Activated CD8-positive, alpha-beta memory T cell treated with anti-CD3 and anti-CD28 coated beads, Interleukin-2, amount 50 U/mL, for 1 hour (primary cell): ENCODE data around the gene HIRA.
"Not testable (repeated sequence)": the region's sequence is repeated elsewhere in the genome, so short reads cannot be mapped to it uniquely, and the experiment has no call there.

ENCODE experiments used
- DNase-seq: peaks from one replicate; pipeline ENCODE4 v3.0.0-alpha.2; 2020; ENCODE audit errors: extremely low read depth

Gene HIRA

DNA sequence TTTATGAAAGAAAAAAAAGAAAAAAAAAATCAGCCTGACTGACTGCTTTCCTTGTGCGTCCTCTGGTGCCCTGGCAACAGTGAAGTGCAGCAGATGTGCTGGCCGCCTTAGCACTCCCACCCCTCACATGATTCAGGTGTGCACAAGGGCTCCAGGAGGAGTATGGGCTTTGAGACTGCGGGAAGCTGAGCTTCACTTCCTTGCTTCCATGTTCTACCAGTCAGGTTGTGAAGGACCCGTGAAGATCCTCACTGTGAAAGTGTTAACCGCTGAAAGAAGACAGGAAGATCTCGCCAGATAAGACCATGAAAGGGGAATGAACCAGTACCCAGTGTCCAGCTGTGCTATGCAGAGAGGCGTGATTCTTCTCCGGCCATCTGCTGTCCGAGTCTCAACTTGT lies 48.2 kb downstream of the HIRA start:
- no peak for DNase-seq

DNA sequence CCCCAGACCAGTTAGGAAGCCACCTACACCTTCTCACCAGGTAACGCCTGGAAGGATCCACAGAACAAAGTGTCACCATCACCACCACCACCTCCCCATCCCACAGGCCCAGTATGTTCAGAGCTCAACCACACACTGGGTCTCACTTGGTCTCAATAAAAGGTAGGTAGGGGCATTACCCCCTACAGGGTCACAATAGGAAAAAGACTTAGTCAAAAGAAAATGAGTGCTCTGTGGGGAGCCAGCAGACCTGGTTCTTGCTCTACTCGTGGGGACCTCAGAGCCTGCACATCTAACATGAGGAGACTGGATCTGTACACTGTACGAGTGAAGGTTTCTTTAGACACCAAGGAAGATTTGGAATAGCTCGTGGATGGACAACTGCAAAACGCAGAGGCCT lies 49.3 kb downstream of the HIRA start:
- no peak for DNase-seq

DNA sequence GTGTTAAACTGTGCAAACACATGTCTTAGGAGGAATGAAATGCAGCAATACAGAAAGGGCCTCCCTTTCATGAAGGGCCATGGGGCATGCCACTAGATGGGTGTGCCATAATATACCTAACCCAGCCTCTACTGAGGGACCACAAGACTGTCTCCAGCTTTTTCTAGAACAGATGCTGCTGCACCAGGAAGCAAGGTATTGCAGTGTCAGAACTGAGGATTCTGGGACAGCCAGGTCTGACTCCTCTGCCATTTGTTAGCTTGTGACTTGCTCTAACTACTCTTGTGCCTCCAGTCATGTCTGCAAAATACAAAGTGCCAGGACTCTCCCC lies 53.2 kb downstream of the HIRA start:
- no peak for DNase-seq

GRCh38 chr22:19377565-19378343 lies 53.8 kb downstream of the HIRA start:
- DNase-seq: no peak

DNA sequence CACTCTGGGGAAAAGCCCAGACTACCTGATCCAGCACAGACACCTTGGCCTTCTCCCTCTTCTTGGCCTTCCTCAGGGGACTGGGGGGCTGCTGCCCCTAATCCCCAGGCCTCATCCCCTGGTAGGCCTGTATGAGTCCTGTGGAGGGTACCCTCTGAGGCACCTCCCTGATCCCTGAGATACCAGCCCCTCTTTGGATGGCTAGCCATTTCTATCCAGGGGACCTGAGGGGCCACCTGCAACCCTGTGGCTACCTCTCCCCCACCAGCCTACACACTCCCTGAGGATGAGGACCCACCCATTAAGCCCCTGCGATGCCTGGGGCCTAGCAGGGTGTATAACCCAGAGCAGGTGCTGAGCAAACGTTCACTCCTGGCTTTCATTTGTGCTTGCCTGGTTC lies 54.6 kb downstream of the HIRA start:
- DNase-seq: no peak

DNA sequence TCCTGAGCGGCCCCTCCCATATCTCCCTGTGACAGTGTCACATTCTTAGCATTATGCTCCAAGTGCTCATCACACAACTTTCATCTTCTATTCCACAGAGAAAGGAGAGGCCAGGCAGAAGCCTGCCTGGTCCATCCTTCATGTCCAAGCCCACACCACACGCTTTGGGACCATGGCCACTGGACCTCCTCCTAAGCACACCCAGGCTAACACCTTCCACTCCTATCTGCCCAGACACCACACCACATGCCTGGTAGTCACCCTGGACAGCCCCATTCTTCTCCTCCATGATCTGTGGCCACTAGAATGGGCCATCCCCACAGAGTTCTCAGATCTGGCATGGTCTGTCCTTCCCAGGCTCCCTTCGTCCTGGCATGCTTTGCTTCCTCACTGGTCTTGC lies 55.3 kb downstream of the HIRA start:
- no peak for DNase-seq

DNA sequence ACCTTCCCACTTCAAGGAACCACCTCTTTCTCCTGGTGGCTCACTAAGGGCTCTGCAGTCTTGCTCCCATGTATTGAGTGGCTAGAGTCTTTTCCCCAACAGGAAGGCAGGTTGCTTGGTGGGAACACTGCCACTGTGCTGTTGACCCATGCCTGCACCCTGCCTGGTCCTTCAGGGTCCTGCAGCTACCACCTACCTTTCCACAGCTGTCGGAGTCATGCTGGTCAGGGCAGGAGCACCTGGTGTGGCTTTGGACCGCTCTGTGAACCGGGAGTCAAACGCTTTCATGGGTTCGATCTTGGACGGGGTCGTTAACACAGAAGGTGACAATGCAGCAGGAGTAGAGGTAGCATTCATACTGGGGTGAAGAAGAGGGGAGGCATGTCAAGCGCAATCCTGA lies 56.1 kb downstream of the HIRA start:
- no peak for DNase-seq

DNA sequence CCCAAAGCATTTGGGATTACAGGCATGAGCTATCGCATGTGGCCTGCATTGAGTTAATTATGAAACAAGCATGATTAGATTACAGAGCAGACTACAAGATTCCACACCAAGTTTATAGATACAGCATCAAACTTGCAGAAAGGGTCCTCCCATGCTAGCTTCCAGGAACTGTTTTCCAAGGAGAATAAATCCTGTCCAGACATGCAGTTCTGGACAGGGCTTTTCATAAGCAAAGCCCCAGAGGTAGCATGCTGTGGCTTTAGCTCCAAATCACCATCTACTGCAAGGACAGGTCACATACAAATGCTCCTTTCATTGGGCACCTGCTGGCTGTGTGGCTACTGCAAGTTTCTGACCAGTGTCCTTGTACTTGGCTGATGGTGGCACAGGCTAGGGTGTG lies 57.1 kb downstream of the HIRA start:
- no peak for DNase-seq

DNA sequence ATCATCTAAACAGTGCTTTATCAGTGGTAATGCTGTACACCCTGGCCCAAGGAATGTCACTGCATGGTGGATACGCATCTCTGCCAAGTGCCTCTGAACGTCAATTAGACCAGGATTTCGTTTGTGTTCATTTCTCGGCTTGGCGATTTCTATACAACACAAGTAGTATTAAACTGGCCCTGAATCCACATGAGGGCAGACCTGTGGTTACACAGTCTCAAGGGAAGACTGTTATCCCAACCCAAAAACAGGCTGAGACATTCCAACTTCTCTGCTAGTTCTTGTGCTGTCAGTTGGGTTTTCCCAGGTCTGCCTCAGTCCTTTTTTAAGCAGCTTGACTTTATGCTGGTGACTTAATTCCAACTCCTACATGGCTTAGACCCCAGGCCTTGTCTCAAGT lies 58.1 kb downstream of the HIRA start:
- DNase-seq: no peak

- no peak for DNase-seq
Observed at GRCh38 chr22:19371893-19372292, 59.6 kb downstream of the HIRA start.

DNA sequence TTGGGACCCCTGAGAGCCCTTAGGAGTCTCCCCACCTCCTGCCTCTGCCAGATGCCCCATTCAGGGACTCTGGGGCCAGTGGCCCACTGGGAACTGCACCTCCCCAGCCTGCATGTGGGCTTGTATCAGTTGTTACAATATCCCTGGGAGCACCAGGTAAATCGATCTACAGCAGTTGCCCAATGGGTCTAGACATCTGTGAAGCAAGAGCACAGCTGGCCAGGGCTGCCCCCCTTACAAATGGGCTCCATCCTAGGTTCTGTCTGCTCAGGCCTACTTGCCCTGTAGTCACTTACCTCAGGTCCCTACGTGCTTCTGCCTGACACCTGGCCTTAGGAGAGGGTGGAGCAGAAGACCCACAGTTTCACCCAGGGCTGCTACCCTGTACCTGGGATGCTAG lies 62.7 kb downstream of the HIRA start:
- no peak for DNase-seq

DNA sequence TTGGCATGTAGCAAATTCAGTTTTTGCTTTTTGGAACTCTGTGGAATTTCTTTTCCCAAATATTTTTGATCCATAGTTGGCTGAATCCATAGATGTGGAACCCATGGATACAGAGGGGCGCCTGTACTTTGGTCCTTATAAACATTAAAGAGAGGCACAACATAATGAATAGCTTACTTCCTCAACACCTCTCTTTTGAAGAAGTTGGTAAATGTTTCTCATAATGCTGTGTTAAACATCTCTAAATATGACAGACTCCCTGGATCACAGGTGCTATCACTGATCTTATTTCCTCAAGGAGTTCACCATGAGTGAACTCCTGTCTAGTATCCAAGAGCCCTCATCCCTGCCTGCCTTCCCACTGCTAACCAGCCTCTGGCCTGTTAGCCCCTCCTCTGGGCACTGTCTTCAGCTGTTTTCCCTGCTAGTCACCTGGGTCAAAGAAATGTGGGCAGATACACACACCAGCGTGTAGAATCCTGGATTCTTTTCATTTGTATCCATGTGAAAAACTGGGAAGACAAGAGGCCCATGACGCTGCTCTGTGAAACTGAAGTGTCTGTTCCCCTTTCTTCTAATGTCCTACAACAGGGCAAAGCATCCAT lies 63.7 kb downstream of the HIRA start:
- DNase-seq: no peak

DNA sequence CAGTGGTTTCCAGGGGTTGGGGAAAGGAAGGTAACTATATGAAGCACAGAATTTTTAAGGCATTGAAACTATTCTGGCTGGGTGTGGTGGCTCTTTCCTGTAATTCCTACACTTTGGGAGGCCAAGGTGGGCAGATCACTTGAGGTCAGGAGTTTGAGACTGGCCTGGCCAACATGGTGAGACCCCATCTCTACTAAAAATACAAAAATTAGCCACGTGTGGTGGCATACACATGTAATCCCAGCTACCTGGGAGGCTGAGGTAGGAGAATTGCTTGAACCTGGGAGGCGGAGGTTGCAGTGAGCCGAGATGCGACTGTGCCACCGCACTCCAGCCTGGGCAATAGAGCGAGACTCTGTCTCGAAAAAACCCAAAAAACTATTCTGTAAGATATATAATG lies 68.0 kb downstream of the HIRA start:
- not testable (repeated sequence) for DNase-seq

DNA sequence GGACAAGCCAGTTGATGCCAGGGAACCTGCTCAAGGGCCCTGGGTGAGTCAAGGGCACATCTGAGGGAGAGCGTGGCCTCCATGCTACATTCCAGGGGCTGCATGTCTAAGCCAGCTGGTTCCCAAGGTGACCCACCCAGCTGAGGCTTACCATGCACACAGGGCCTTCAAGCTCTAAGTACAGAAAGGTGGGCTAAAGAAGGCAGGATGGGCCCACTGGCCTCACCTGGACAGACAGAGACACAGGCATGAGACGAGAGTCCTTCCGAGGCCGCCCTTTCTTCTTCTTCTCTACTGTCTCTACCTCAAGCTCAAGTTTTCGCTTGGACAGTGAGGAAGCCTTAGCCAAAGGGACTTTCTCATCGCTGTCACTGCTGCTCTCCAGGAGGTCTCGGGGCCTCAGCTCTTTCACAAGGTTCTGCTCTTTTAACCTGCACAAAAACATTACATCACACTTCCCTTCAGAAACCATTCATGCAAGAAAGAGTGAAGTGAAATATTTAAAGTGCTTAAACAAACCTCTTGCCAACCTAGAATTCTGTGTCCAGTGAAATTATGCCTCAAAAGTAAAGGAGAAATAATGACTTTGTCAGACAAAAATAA lies 69.9 kb downstream of the HIRA start:
- no peak for DNase-seq

DNA sequence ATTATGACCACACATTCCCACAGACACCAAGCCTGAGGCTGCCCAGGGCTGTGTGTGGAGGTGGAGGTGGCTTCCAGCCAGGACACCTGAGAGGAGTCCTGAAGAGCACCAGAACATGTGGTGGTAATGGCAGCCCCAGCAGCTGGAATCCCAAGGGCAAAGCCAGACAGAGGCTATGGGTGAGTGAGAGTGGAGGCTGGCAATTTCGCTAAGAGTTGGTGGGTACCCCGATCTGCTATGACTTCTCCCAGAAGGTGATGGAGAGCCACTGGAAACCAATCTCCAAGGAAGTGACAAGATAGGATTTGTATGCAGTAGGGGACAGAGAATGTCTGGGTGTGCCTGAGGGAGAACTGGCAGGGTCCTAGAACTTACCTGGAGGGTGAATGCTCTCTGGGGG lies 70.7 kb downstream of the HIRA start:
- DNase-seq: no peak

DNA sequence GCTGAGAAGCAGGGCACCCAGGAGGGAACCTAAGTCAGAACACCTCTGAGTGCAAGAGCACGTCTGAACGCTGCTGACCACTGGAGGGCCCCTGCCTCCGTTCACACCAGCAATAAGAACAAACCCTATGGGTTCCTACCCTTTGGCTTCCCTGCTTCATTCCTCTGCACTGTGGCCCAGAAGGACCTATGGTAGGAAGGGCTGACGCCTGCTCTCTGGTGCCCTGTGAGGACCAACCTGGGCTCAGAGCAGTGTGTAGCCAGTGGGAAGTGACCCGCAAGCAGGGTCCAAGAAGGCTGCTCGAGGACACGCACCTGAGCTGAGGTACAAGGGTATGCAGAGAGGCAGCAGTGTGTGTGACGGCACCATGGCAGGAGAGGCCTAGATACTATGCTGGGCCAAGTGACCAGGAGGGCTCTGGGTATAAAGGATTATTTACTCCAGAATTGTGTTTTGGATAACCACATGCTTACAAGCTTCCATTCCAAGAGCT lies 71.2 kb downstream of the HIRA start:
- DNase-seq: no peak

DNA sequence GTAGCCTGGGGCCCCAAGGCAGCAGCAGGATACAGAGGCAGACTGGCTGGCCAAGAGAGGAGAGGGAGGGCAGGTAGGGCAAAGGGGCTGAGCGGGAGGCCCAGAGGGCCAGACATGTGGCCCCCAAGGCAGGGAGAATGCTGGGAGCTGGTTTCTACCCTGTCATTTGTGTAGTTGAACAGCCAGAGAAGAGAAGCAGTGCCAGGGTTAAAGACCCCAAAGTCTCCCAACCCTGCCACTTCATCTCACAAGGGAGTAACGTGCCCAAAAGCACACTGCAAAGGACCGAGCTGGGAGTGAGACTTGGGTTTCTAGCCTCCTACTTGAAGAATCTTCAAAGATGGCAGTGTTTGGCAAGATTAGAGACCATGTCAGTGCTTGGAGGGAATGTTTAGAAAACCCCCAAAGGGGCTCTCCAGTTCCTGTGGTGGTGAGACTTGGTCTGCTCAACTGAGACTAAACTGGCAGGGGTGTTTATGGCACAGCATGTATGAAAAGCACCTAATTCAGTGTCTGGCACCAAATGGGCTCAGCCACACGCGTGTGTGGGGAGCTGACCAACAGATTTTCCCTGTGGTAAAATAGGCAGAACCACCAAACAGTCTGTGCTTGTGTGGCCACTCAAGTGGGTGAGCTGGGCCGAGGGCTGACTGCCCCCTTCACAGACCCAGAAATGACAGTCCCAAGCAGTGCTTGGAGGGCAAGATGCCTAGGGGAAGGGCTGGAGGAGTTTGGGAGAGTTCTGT lies 71.8 kb downstream of the HIRA start:
- no peak for DNase-seq

DNA sequence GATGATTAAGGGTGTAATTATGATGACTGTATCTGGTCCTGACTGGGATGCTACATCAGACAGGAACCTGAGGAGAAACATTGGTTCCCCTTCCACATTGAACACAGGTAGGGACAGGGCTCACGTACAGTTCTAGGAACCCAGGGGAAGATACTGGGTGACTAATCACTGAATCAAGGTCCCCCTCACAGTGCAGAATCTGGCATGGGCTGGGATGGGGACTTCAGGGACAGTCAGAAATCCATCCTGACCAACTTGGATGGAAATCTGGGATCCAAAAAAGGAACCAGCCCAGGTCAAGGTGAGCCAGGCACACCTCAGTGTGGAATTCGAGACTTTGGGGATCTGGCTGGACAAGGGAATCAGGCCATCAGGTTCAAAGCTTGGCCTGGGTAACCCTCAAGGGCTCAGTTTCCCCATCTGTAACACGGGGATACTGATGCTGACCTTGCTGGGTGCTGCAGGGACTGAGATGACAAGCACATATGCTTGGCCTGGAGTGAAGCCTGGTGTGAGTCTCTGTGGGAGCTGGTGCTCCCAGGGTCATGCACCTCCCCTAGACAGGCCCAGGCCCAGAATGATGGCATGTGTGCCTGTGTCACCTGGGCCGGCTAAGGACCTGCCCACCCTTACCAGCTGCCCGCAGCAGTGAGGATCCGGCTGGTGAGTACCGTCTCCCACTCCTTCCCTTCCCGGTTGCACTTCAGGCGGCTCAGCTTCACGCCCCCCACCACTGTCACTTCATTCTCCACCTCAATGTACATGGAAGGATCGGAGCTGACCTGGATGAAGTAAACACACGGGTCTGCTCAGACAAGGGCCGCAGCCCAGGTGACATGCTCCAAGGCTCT lies 72.6 kb downstream of the HIRA start:
- no peak for DNase-seq

GRCh38 chr22:19358195-19358594 lies 73.3 kb downstream of the HIRA start:
- no peak for DNase-seq

DNA sequence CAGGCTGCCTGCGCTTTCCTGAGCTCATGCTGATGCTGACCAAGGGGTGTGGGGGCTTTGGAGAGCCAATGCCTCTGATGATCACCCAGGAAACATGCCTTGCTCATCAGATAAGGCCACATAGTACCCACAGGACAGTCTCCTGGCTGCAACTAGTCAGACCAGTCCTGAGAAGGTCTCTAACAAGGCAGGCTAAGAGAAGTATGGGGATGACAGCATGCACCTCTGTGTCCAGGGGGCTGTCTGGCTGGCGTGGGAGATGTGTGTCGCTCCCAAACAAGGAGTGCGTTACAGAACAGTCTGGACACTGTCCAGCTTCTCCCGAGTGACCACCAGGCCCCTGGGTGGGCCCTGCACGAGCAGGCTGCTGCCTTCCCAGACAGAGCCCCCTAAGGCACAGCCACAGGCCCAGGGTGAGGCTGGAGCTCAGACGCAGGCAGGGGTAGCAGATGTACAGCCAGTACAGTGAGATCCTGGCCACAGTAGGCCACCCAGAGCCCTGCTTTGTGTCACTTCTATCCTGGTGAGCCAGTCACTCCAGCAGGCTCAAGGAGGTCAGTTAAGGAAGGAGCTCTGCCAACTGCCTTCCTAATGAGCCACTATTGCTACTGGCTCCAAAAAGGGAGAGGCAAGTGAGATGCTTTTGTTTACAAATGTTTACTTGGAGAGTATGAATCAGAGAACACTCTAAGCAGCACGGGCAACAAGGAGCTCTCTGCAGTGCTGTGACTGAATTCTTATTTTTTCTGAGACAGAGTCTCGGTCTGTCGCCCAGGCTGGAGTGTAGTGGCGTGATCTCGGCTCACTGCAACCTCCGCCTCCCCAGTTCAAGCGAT lies 74.0 kb downstream of the HIRA start:
- DNase-seq: no peak
